SK-N-DZ (cell line): ENCODE measurements around the gene MRPL12.
A peak's percentile ranks its signal among the peaks of the same experiment; 100 is the strongest.

Experiments used
- DNase-seq: peaks from one replicate; pipeline ENCODE4 v3.0.0-alpha.2; 2015; ENCODE audit warnings: low spot score

The MRPL12 gene

DNA sequence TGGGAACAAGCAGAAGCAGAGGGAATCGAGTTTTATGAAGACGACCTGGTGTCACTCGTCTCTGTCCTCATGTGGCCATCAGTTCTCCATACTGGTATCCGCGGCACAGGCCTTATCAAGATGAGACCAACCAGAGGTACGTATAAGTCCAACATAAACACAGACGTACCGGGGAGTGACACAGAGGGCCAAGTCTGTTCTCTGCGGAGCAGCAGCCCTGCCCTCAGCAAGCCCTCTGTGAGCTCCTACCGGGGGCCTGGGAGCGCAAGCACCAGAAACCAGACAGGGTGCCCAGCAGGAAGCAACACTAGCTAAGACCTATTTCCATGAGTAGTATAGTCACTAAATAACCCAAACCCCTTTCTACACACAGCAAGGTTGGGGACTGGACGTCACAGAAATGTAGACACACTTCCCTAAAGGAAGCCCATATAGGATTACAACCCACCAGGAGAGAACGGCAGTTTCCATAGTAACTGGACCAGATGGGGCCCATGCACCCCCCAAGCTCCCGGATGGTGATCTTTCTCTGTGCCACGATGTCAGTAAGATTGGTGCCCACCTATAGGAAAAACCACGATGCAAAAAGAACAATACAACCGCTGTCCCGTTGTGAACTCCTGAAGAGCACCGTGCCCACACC lies 20.5 kb upstream of the MRPL12 start:
- DNase-seq = no peak

DNA sequence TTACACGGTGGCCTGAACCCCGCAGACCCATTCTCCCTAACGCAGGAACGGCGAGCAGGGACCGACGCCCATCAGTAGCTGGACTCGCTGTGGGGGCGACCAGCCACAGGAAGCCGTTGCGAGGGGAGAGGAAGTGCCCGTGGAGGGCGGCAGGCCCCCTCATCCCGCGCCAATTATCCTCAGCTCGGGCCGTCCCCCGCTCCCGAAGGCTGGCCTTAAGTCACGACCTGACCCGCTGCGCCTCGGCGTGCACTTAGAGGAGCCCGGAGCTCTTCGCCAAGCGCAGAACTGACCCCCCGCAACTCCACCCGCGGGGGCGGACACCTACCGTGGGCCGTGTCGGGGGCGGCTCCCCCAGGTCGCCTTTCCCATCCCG lies 20.0 kb upstream of the MRPL12 start:
- DNase-seq = no peak

DNA sequence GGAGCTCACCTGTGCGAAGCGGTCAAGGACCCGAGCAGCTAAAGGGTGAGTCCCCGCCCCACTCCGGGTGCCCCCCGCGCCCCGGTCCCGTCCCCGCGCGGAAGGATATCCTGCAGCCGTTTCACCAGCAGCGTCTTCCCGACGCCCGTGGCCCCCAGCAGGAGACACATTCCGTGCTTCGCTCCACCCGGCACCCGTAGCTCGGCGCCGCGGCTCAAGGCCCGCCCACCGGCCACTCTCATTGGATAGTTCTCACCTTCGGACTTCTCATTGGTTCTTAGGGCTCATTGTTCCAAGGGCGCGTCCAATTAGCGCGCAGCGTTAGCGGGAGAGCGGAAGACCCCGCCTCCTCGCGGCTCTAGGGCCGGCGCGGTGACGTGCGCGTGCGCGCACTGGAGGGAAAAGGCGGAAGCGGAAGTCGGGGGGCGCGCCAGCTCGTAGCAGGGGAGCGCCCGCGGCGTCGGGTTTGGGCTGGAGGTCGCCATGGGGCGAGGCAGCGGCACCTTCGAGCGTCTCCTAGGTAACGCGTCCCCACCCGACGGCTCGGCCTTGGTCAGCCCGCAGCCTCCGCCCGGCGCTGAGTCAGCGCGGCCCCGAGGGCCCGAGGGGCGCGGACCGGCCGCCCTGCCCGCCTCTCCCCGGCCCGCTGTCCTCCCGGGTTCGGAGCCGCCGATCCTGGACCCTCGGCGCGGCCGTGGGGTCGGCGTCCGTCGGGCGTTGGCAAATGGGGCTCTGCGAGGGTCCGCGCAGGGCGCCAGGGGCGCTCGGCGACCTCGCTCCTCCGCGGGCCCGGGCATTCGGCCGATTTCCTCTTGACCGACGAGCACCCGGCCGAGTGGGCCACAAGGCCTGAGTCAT lies 19.4 kb upstream of the MRPL12 start, which contains the start of the genes ARL16 and HGS:
TSS of gene ARL16 (minus strand) at position 214 of the 858 bp plus-strand sequence. CDS start at position 170, 44 bp downstream.
TSS of gene HGS (plus strand) at position 428 of the 858 bp plus-strand sequence. CDS start at position 484, 56 bp downstream.
- DNase-seq = peak; percentile 99

DNA sequence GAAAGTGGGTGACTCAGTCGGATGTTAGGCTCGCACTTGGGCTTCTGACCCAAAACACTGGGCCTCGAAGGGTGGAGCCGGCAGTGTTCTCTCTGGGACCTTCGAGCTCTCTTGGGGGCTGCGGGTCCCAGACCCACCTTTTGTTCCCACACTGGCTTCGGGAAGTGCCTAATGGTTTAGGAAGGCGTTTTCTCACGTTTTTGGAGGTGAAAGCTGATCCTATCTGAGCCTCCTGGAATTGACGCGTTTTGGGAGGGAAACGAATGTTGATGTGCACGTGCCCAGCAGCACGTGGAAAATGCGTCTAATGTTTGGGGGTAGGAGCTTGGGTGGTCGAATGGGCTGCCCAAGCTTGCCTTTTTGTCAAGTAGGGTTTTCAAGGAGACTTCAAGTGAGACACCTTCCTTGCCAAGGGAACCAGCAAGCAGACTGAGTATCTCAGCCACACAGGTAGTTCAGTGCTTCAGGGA lies 18.7 kb upstream of the MRPL12 start:
- DNase-seq = no peak

DNA sequence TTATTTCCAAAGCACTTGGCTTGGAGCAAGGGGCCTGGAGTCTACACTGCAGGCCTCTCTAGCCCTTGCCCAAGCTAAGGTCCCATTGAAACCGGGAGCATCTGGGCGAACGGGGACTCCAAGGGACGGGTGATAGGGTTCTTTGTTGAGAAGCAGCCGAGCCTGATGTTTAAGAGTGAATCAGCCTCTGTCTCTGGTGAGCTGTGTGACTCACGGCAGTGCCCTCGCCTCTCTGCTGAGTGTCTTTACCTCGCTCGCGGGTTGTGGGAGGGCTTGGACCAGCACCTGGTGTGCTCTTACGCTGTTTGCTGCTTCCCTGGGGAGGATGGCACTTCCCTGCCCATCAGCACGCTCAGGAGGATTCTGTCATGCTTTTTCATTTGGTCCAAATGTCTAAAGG lies 18.1 kb upstream of the MRPL12 start:
- no peak for DNase-seq

DNA sequence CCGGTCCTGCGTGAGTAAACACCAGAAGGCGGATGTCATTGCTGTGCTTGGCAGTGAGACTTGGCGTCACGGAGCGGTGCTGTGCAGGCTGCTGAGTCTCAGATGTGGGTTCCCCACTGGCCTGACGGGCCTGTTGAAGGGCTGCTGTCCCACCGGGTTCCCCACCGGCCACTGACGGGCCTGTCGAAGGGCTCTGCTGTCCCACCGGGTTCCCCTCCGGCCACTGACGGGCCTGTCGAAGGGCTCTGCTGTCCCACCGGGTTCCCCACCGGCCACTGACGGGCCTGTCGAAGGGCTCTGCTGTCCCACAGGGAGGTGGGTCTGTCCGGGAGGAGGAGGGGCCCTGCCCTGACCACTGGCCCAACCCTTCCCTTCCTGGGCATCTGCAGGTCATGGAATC lies 16.6 kb upstream of the MRPL12 start:
- no peak for DNase-seq

DNA sequence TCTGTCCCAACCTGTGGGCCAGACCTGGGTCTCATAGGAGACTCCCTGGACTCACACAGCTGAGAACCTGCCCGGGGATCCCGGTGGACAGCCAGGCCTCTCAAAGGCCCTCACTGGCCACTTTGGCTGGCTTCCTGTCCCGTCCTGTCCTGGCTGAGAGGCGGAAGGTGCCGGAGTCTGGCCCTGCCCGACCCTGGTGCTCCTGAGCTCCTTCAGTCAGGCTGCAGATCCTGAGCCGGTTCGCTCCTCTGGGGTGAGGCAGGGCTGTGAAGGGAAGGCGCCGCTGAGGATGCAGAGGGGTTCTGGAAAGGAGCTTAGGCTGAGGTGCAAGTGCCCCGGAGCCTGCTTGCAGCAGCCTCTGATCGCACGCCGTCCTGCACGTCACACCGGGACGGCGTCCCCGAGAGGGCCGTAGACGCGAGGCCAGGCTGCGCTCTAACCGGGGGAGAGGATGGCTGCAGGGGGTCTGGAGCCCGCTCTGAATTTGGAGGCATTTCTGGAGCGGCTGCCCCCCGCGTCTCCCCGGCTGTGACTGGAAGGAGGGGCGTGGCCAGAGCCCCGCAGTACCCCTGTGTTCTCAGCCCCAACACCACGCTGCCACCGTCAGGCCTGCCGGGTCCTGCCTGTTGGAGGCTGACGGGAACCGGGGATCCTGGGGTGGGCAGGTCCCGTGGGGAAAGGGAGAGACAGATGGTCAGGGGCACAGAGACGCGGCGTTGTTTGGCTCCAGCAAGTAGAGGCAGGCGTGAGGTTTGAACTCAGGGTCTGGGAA lies 15.2 kb upstream of the MRPL12 start:
- no peak for DNase-seq

- DNase-seq = no peak
Measured at GRCh38 chr17:81688616-81689015, 14.6 kb upstream of the MRPL12 start.

DNA sequence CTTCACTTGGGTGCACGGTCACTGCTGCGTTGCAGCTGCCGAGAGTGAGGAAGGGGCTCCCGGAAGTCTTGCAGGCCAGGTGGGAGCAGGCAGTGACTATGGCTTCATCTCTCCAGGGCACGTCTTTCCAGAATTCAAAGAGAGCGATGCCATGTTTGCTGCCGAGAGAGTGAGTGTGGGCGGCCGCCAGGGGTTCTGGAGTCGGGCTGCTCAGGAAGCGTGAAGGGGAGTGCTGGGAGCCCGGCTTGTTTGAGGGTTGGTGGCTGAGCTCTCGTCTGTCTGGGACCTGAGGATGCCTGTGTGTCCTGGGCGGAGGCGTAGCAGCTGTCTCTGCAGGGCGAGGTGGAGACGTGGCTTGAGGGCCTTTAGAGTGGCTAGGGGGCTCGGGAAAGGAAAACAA lies 13.1 kb upstream of the MRPL12 start:
- no peak for DNase-seq

GRCh38 chr17:81690549-81690948 lies 12.6 kb upstream of the MRPL12 start:
- DNase-seq = no peak

- no peak for DNase-seq
Measured at GRCh38 chr17:81691196-81691595, 12.0 kb upstream of the MRPL12 start.

GRCh38 chr17:81691608-81692007 lies 11.6 kb upstream of the MRPL12 start:
- no peak for DNase-seq

DNA sequence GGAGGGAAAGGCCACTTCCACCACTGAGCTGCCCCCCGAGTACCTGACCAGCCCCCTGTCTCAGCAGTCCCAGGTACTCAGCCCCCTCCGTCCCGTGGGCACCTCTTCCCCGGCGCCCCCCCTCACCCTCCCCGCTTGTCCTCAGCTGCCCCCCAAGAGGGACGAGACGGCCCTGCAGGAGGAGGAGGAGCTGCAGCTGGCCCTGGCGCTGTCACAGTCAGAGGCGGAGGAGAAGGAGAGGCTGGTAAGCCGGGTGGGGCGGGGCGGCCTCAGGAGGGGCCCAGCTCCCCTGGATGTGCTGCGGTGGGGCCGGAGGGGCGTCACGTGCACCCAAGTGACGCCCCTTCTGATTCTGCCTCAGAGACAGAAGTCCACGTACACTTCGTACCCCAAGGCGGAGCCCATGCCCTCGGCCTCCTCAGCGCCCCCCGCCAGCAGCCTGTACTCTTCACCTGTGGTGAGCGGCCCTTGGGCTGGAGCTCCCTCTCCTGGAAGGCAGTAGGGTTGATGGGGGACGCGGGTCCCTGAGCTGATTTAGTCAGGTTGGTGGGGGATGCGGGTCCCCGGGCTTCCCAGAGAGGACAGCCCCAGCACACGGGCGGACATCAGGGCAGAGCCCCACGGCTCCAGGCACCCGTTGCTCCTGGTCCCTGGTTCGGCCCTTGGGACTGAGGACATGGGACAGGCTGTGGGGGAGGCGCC lies 9.5 kb upstream of the MRPL12 start:
- DNase-seq = no peak

DNA sequence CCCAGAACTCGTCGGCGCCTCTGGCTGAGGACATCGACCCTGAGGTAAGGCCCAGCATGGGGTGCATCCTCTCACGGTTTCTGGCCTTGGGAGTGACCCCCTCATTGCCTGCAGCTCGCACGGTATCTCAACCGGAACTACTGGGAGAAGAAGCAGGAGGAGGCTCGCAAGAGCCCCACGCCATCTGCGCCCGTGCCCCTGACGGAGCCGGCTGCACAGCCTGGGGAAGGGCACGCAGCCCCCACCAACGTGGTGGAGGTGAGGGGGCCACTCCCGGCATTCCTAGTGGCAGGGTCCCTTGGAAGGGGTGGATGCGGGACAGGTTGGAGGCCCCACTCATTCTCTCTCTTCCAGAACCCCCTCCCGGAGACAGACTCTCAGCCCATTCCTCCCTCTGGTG lies 8.4 kb upstream of the MRPL12 start:
- no peak for DNase-seq

DNA sequence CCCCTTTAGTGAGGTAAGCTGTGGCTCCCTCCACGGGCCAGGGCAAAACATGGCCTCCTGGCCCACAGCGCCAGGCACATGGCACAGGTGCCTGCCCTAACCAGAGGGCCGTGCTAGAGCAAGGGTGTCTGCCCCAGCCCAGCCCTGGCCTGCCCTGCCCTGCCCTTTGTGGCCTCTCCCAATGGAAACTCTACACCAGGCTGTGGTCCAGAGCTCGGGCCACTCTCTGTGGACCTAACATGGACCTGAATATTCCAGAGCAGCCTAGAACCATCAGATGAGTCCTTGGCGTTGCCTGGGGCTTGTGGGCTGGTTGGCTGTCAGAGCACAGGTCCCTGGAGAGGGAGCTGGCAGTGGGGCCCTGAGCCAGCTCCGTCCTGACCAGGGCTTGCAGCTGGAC lies 8.0 kb upstream of the MRPL12 start:
- no peak for DNase-seq

DNA sequence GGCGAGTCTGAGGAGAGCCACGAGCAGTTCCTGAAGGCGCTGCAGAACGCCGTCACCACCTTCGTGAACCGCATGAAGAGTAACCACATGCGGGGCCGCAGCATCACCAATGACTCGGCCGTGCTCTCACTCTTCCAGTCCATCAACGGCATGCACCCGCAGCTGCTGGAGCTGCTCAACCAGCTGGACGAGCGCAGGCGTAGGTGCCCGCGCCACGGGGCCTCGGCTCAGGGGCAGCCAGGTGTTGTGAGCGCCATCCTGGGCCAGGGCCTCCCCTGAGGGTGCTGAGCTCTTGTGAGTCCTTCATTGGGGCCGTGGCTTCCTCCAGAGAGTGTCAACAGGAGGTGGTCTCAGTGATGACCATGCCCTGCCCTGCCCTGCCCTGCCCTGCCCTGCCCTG lies 7.4 kb upstream of the MRPL12 start:
- no peak for DNase-seq

- DNase-seq = no peak
Measured at GRCh38 chr17:81696218-81696941, 6.8 kb upstream of the MRPL12 start.

- DNase-seq = no peak
Measured at GRCh38 chr17:81697261-81698044, 5.7 kb upstream of the MRPL12 start.

- DNase-seq = no peak
Measured at GRCh38 chr17:81700353-81701287, 2.5 kb upstream of the MRPL12 start.
